GM12891 (cell line): ENCODE results near the gene MT1B.

ENCODE experiments used
- PAX5 ChIP-seq: IDR thresholded peaks from 2 replicates; pipeline ENCODE4 v1.6.1; 2011; ENCODE audit warnings: low read length, moderate library complexity, mild to moderate bottlenecking; ENCODE audit not compliant: insufficient read depth, severe bottlenecking
- POLR2A ChIP-seq: IDR thresholded peaks from 2 replicates; pipeline ENCODE4 v1.6.1; 2011; ENCODE audit warnings: low read depth, low read length, control low read depth
- POLR2AphosphoS5 ChIP-seq: IDR thresholded peaks from 2 replicates; pipeline ENCODE4 v1.6.1; 2011; ENCODE audit warnings: low read depth, low read length, control low read depth
- POU2F2 ChIP-seq: IDR thresholded peaks from 2 replicates; pipeline ENCODE4 v1.6.1; 2011; ENCODE audit warnings: low read depth, mild to moderate bottlenecking, control low read depth, low read length, moderate library complexity
- SPI1 ChIP-seq: IDR thresholded peaks from 2 replicates; pipeline ENCODE4 v1.6.1; 2011; ENCODE audit warnings: low read depth, low read length, control low read depth
- TAF1 ChIP-seq: IDR thresholded peaks from 2 replicates; pipeline ENCODE4 v1.6.1; 2011; ENCODE audit warnings: low read depth, low read length, control low read depth

DNA sequence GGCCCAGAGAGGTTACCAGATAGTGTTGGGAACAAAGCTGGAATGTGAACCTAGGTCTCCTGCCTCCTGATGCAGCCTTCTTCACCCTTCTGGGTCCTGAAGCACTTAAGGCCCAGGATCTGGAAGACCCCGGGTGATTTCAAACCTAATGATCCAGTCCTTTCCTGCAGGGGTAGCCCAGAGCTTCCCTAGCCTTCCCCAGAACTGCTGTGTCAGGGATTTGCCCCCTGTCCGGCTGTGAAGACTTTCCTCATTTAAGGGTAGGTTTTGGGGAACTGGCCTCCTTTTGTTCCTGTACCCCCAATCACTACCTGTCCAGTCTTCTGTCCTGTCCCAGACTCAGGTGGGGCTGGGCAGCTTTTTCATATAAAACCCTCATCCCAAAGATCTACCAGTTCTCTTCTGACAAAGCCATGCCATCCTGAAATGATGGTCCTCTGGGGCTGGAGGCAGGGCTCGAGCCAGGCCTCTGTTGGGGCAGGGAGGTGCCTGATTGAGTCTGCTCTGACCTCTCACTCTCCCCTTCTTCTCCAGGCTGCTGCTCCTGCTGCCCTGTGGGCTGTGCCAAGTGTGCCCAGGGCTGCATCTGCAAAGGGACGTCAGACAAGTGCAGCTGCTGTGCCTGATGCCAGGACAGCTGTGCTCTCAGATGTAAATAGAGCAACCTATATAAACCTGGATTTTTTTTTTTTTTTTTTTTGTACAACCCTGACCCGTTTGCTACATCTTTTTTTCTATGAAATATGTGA lies 31.9 kb downstream of the MT1B start:
- TF ChIP-seq POLR2A = no peak
- TF ChIP-seq TAF1 = no peak
- TF ChIP-seq POLR2AphosphoS5 = no peak
- TF ChIP-seq SPI1 = no peak
- no peak for TF ChIP-seq PAX5
- TF ChIP-seq POU2F2 = no peak
